RWPE1 (cell line): ENCODE data around the gene HAPLN3.
A peak's percentile ranks its signal among the peaks of the same experiment; 100 is the strongest.
"Not testable (repeated sequence)": the region's sequence is repeated elsewhere in the genome, so short reads cannot be mapped to it uniquely, and the experiment has no call there.

Source experiments
- CTCF ChIA-PET: fragments of 350-600 bp; sonication (Branson Sonifier 250); formaldehyde crosslinking; extraction: SDS; loops from one replicate; lab custom pipeline; 2021; lab: Yijun Ruan, JAX
- POLR2A ChIA-PET: fragments of 400-600 bp; formaldehyde crosslinking; extraction: SDS; loops from one replicate; lab custom pipeline; 2020; ENCODE audit warnings: antibody characterized with exemption; ENCODE audit not compliant: low non-redundant PET; lab: Yijun Ruan, JAX
- DNase-seq: peaks from one replicate; pipeline ENCODE4 v3.0.0; 2012; ENCODE audit warnings: low spot score
- H3K27ac ChIP-seq: fragments of 450-650 bp; 2 replicates; pipeline ENCODE4 v1.5.1; 2017
- TF ChIP-seq, protein P1 (sequence below): fragments of 450-650 bp; conservative IDR thresholded peaks from 2 replicates; pipeline ENCODE4 v1.5.1; 2017; ENCODE audit warnings: low read depth, mild to moderate bottlenecking

The HAPLN3 gene

GRCh38 chr15:88932271-88932874 is 37.0 kb upstream of the HAPLN3 start:
- ChIA-PET CTCF (no interaction called here), POLR2A (no interaction called here)
- DNase-seq = no peak
- TF ChIP-seq, protein P1, sequence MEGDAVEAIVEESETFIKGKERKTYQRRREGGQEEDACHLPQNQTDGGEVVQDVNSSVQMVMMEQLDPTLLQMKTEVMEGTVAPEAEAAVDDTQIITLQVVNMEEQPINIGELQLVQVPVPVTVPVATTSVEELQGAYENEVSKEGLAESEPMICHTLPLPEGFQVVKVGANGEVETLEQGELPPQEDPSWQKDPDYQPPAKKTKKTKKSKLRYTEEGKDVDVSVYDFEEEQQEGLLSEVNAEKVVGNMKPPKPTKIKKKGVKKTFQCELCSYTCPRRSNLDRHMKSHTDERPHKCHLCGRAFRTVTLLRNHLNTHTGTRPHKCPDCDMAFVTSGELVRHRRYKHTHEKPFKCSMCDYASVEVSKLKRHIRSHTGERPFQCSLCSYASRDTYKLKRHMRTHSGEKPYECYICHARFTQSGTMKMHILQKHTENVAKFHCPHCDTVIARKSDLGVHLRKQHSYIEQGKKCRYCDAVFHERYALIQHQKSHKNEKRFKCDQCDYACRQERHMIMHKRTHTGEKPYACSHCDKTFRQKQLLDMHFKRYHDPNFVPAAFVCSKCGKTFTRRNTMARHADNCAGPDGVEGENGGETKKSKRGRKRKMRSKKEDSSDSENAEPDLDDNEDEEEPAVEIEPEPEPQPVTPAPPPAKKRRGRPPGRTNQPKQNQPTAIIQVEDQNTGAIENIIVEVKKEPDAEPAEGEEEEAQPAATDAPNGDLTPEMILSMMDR = no peak
- H3K27ac ChIP-seq = no peak overlapping the region

GRCh38 chr15:88930579-88930978 is 35.2 kb upstream of the HAPLN3 start:
- DNase-seq = no peak
- no peak overlapping the region for H3K27ac ChIP-seq
- TF ChIP-seq, protein P1 = no peak
- POLR2A ChIA-PET = no interaction called here
- CTCF ChIA-PET = no interaction called here

GRCh38 chr15:88929358-88930098 is 34.2 kb upstream of the HAPLN3 start:
- H3K27ac ChIP-seq, POLR2A ChIA-PET, DNase-seq, CTCF ChIA-PET: not testable (repeated sequence)

- CTCF ChIA-PET, H3K27ac ChIP-seq, DNase-seq, POLR2A ChIA-PET: not testable (repeated sequence)
Measured at GRCh38 chr15:88928192-88928591, 32.8 kb upstream of the HAPLN3 start.

DNA sequence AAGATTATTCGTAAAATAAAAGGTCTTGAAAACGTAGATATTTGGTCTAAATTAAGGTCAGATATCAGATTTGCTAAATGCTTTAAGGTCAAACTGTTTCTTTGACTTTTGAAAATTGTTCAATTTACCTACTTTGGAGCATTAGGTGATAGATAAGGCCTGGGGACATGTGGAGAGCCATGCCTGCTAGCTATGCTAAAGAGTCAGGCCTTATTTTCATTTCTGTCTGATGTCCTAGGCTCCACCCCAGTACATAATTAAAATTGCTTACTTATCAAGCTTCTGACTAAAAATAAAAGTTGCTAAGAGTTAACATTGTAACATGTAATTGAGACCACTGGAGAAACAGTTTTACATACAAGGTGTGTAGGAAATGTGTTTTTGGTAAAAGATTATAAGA is 30.3 kb upstream of the HAPLN3 start:
- H3K27ac ChIP-seq, CTCF ChIA-PET, POLR2A ChIA-PET, DNase-seq: not testable (repeated sequence)

DNA sequence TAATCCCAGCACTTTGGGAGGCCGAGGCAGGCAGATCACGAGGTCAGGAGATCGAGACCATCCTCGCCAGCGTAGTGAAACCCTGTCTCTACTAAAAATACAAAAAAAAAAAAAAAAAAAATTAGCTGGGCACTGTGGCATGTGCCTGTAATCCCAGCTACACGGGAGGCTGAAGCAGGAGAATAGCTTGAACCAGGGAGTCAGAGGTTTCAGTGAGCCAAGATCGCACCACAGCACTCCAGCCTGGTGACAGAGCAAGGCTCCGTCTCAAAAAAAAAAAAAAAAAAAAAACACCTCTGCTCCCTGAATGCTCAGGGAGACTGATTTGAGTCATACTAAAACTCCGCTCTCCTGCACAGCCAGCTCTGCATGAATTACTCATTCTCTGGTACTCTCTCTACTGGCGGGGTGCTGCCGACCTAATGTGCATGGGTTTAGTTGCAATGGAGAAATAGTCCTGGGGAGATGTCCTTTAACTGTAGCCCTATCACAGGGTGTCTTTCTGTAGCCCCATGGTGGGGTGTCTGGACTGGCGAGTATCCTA is 25.6 kb upstream of the HAPLN3 start:
- peak; percentile 42 for DNase-seq
- CTCF ChIA-PET = interaction anchor here (0.6 to 0.9 kb wide), 2 partner anchors 9 to 309 kb away, joined by 4 read pairs; no protein-coding TSS in a partner anchor
- peak overlapping the region; percentile 83 for H3K27ac ChIP-seq
- POLR2A ChIA-PET = interaction anchor here (0.6 kb wide), 1 partner anchor 95 kb away, joined by 3 read pairs; no protein-coding TSS in a partner anchor

DNA sequence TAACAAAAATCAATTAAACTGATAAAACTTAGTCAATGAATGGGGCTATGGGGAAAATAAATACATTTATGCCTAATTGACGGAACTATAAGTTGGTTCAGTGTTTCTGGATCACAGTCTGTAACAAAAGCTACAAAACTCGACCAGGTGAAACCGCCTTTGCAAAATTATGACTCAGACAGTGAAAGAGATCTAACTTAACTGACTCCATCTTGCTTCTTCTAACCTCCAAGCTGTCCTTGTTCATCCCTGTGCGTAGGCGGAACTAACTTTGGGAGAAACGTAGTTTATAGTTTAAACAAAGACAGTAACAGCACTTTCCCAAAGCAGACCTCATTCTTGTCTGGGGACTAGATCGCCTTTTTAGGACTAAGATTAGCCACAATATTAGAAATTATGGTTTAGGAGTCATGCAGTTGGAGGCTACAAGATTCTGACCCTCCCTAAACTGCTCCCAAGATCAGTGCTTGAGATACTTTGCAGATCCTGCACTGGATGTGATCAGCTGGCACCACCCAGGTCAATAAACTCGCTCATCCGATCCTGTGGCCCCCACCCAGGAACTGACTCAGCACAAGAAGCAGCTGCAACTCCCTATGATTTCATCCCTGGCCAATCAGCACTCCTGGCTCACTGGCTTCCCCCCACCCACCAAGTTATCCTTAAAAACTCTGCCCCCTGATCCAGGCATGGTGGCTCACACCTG is 25.0 kb upstream of the HAPLN3 start:
- peak overlapping the region; percentile 83 for H3K27ac ChIP-seq
- no peak for DNase-seq
- ChIA-PET POLR2A (no interaction called here), CTCF (interaction anchor here (0.6 to 1.5 kb wide), 2 partner anchors 16 to 310 kb away, joined by 4 read pairs; no protein-coding TSS in a partner anchor)
- TF ChIP-seq, protein P1 = no peak

DNA sequence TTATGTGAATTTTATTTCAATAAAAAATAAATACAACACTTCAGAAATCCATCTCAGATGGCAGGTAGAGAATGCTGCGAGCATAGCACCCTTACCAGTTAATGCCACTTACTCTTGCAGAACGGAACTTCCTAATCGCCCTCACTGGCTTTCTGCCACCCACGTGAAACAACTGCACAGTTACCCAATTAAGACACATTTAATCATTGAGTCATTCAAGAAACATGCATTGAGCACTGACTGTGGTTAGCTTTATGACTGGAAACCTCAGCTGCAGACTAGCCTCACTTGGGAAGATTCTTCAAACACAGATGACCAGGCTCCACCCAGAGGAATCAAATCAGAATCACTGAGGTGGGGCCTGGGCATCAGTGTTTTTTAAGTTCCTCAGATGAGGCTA is 23.4 kb upstream of the HAPLN3 start:
- peak overlapping the region; percentile 80 for H3K27ac ChIP-seq
- TF ChIP-seq, protein P1 = no peak
- CTCF ChIA-PET = interaction anchor here (1.0 to 1.5 kb wide), 2 partner anchors 14 to 102 kb away, joined by 4 read pairs; no protein-coding TSS in a partner anchor
- peak; percentile 90 for DNase-seq
- POLR2A ChIA-PET = no interaction called here
